Subcutaneous abdominal adipose tissue (tissue), 5 donors: ENCODE results near the gene HOXB5.

Experiments
- H3K27ac ChIP-seq: one replicate; pipeline ENCODE4 v1.7.0; 2013; ENCODE audit warnings: low read depth, mild to moderate bottlenecking, inconsistent platforms, low read length, moderate library complexity
- H3K27me3 ChIP-seq, 5 donors: one replicate each; pipeline ENCODE4 v1.7.0; 2013; ENCODE audit warnings: low read length in 5 of 5, inconsistent platforms in 1 of 5; ENCODE audit not compliant: control insufficient read depth in 5 of 5, insufficient read depth in 4 of 5
- H3K36me3 ChIP-seq, 5 donors: one replicate each; pipeline ENCODE4 v1.7.0; 2013; ENCODE audit warnings: low read length in 5 of 5; ENCODE audit not compliant: control insufficient read depth in 5 of 5, insufficient read depth in 5 of 5
- H3K4me1 ChIP-seq, 5 donors: one replicate each; pipeline ENCODE4 v1.7.0; 2013; ENCODE audit warnings: low read length in 5 of 5, mild to moderate bottlenecking in 3 of 5, moderate library complexity in 1 of 5; ENCODE audit not compliant: control insufficient read depth in 5 of 5, insufficient read depth in 5 of 5
- H3K4me3 ChIP-seq, 5 donors: one replicate each; pipeline ENCODE4 v1.7.0; 2013; ENCODE audit warnings: low read length in 5 of 5, low read depth in 1 of 5
- H3K9ac ChIP-seq, 5 donors: one replicate each; pipeline ENCODE4 v1.7.0; 2013; ENCODE audit warnings: low read length in 5 of 5, mild to moderate bottlenecking in 4 of 5, moderate library complexity in 3 of 5
- H3K9me3 ChIP-seq, 5 donors: one replicate each; pipeline ENCODE4 v1.7.0; 2013; ENCODE audit warnings: low read length in 5 of 5; ENCODE audit not compliant: control insufficient read depth in 5 of 5
- donor health status: healthy.
- donor health status: healthy.
- donor health status: healthy.
- donor health status: healthy.
- donor health status: healthy.

The HOXB5 gene

DNA sequence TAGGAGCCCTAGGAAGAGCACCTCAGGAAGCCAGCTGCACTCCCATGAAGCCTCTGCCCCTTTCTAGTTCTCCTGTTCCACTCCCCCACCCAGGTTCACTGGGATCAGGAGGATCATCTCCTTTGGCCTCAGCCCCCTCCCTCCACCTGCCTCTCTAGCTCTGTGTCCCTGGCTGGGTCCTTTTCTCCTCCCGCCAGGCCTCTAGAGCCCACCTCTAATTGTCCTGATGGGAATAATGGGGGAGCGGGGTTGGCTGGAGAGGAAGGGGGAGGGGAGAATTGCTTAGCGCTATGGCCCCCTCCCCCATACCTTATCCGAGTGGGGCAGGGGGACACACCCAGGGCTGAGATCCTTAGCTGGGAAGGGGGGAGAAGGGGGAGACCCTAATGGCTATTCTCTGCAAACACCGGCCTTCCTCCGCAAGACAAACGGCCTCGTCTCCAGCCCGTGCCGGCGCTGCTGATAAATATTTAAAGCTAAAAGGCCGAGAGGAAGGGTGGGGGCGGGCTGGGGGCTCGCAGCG lies 16.2 kb upstream of the HOXB5 start:
- Histone ChIP-seq H3K36me3 (peaks cover 0 to 4% (median 0%) of the 10 kb centered on the region in 5 donors), H3K27me3 (peaks cover 0 to 4% (median 3%) of the 10 kb centered on the region in 5 donors), H3K4me3 (peak overlapping the region; percentile 72 to 89 (median 85)), H3K9ac (peak overlapping the region in 4 of 5 donors; percentile 79 to 83 (median 79)), H3K27ac (peak overlapping the region; percentile 70), H3K4me1 (peaks cover 0 to 60% (median 48%) of the 10 kb centered on the region in 5 donors), H3K9me3 (no peaks in the 10 kb centered on the region)

DNA sequence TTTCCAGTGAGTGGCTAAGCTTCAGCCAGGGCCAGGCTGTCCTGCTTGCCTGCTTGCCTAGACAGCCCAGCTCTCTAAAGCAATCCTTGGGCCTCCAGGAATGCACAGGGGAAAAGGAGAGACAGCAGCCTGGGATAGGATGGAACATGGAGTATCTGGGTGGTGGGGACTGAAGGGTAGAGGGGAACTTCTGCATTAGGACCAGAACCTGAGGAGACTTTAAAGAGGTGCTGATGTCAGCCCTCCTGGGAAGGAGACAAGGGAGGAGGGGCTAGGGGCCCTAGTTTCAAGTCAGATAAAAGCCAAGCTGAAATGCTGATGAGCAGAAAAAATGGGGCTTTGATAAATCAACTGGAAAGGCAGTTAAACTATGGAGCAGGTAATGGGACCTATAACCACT lies 15.5 kb upstream of the HOXB5 start:
- Histone ChIP-seq H3K9ac (peak overlapping the region in 1 of 5 donors; percentile 4), H3K4me3 (peak overlapping the region in 2 of 5 donors; percentile 72 to 79), H3K36me3 (peaks cover 0 to 4% (median 0%) of the 10 kb centered on the region in 5 donors), H3K4me1 (peaks cover 0 to 60% (median 49%) of the 10 kb centered on the region in 5 donors), H3K27me3 (peaks cover 0 to under 1% (median 0%) of the 10 kb centered on the region in 5 donors), H3K9me3 (no peaks in the 10 kb centered on the region), H3K27ac (no peak overlapping the region)

DNA sequence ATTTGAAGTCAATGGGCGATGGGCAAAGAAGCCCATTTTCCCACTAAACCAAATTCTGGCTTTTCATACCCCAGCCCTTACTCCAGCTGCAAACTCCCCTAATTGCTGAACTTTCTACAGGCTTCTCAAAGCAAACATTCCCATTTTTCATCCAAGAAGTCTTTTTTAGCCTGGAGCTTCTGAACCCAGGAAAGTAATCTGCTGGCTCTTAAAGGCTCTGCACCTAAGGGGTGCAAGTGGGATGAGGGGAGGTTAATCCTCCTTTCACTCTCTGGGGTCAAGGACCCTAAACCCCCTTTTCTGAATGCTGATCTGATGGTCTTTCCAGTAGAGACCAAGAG lies 14.9 kb upstream of the HOXB5 start:
- H3K4me1 ChIP-seq: peaks cover 0 to 60% (median 46%) of the 10 kb centered on the region in 5 donors
- H3K27me3 ChIP-seq: no peaks in the 10 kb centered on the region
- peak overlapping the region in 1 of 5 donors; percentile 4 for H3K9ac ChIP-seq
- no peak overlapping the region for H3K27ac ChIP-seq
- no peak overlapping the region for H3K4me3 ChIP-seq
- H3K9me3 ChIP-seq: no peaks in the 10 kb centered on the region
- peaks cover 0 to 4% (median 0%) of the 10 kb centered on the region in 5 donors for H3K36me3 ChIP-seq

GRCh38 chr17:48606892-48607614 lies 13.5 kb upstream of the HOXB5 start:
- Histone ChIP-seq H3K27ac (no peak overlapping the region), H3K27me3 (no peaks in the 10 kb centered on the region), H3K4me3 (no peak overlapping the region), H3K9me3 (no peaks in the 10 kb centered on the region), H3K4me1 (peaks cover 0 to 66% (median 52%) of the 10 kb centered on the region in 5 donors), H3K36me3 (peaks cover 0 to 4% (median 0%) of the 10 kb centered on the region in 5 donors), H3K9ac (no peak overlapping the region)

DNA sequence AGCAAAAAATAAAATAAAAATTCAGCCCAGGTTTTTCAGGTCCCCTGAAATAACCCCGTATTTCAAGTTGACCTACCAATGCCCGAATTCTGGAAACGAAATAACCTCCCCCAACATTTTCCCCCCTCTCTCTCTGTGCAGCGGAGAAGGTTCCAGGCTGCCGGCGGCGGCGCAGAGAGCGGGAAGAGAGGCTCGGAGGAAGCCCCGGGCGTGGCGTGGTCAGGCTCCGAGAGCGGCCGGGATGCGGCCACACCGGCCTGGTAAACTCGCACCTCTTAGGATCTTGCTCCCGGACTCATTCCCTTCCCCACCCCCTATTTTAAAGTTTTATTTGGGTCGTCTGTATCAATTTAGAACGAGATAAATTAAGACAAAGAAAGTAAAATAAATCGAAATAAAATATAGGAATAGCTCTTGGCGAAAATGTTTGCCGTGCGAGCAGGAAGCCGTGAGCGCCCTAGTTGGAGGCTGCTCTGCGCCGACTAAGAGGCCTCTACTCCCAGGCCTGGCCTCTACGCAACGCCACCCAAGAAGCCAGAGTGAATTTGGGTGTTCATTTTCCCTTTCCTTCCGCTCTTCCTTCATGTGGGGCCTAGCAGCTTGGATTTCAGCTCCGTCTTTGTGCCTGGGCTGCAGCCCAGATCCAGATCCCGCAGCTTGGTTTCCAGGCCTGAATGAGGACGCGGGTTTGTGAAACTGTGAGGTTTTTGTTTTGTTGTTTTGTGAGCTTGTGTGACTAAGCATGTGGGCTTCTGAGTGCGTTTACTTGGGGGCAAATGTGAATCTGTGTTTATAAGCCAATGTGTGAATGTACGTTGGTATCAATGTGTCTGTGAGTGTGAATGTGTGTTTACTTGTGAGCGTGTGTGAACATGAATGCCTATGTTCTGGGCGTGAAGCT lies 12.7 kb upstream of the HOXB5 start:
- peak overlapping the region; percentile 9 for H3K27ac ChIP-seq
- peak overlapping the region in 1 of 5 donors; percentile 83 for H3K4me3 ChIP-seq
- H3K9me3 ChIP-seq: no peaks in the 10 kb centered on the region
- H3K4me1 ChIP-seq: peaks cover 0 to 66% (median 54%) of the 10 kb centered on the region in 5 donors
- peaks cover 0 to 4% (median 0%) of the 10 kb centered on the region in 5 donors for H3K36me3 ChIP-seq
- H3K27me3 ChIP-seq: no peaks in the 10 kb centered on the region
- no peak overlapping the region for H3K9ac ChIP-seq

DNA sequence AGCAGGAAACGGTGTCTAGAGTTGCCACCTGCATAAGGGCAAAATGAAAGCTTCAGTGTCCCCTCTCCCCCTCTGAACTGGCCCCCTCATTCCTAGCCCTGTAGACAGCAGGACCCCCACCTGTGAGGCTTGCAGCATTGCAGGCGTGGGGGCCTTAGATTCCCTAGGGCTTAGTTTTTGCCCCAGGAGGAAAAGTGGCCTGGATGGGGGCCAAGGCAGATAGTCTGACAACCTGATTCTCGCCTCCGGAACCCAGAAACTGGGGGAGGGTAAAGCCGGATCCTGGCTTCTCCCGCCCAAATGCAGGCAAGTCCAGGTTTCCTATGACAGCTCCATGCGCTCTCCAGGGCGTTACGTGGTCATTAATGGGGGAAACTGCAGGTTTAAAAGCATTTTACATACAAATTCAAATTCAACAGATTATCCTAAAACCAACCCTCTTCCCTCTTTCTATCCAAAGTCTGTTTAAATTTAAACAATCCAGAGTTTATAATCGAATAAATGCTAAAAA lies 11.9 kb upstream of the HOXB5 start:
- no peaks in the 10 kb centered on the region for H3K9me3 ChIP-seq
- H3K9ac ChIP-seq: peak overlapping the region in 3 of 5 donors; percentile 21 to 83 (median 79)
- H3K27me3 ChIP-seq: no peaks in the 10 kb centered on the region
- H3K27ac ChIP-seq: peak overlapping the region; percentile 83
- H3K4me1 ChIP-seq: peaks cover 0 to 62% (median 54%) of the 10 kb centered on the region in 5 donors
- peak overlapping the region; percentile 81 to 92 (median 83) for H3K4me3 ChIP-seq
- H3K36me3 ChIP-seq: peaks cover 0 to 4% (median 0%) of the 10 kb centered on the region in 5 donors

GRCh38 chr17:48604770-48605329 lies 11.3 kb upstream of the HOXB5 start, which contains the start of gene HOXB6:
HOXB6 (minus strand) TSS chr17:48604986; CDS start chr17:48598150, 6,836 bp downstream.
- Histone ChIP-seq H3K36me3 (peaks cover 0 to 4% (median 0%) of the 10 kb centered on the region in 5 donors), H3K27ac (peak within 1 kb of the TSS; percentile 83), H3K9me3 (no peaks in the 10 kb centered on the region), H3K4me1 (peaks cover 0 to 55% (median 52%) of the 10 kb centered on the region in 5 donors), H3K4me3 (peak within 1 kb of the TSS; percentile 81 to 92 (median 83)), H3K27me3 (no peaks in the 10 kb centered on the region), H3K9ac (peak within 1 kb of the TSS; percentile 71 to 85 (median 83))

DNA sequence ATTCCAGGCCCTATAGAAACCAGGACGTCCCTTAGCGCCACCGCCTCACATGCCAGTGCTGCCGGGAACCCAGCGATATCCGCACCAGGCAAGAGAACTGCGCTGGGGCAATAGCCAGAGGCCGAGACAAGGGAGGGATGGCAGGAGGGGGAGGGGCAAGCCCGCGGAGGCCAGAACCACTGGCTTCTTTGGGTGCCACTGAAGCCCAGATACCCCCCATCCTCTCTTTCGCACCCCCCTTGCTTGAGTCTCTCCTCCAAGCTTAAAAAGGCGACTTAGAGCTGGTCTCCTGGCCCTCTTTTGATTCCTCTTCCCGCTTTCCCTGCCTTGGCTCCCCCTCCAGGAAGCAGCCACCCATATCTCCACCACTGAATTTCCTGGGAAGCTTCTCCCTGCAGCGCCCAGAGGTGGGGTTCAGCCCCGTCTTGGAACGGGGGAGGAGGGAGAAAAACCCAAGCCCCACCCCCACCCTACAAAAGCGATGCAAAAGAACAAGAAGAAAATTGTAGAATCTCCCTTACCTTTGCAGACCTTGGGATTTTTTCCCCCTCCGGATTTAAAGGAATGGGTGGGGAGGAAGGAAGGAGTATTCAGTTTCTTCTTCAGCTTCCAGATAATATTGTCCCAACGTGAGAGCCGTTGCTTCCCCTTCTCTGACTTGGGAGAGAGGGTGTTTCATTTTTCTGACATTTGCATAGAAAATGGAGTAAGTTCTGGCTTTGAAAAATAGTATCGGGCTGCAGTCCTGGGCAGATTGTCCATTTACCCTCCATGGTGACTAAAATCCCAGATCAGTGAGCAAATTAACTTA lies 10.6 kb upstream of the HOXB5 start:
- Histone ChIP-seq H3K36me3 (peaks cover 0 to 4% (median 0%) of the 10 kb centered on the region in 5 donors), H3K4me1 (peaks cover 0 to 49% (median 45%) of the 10 kb centered on the region in 5 donors), H3K27me3 (no peaks in the 10 kb centered on the region), H3K9me3 (no peaks in the 10 kb centered on the region), H3K27ac (peak overlapping the region; percentile 83), H3K9ac (peak overlapping the region; percentile 71 to 85 (median 83)), H3K4me3 (peak overlapping the region; percentile 81 to 92 (median 83))
